ENCODE data around the gene GULP1. TPM values are rescaled to one million over a fixed set of nuclear protein-coding genes. Genes with fewer than 3 reads are reported as not detected.

Gene GULP1
- total RNA-seq, 4 donors from 2014 or later: 43.3 to 64.8 (median 50.3) TPM

DNA sequence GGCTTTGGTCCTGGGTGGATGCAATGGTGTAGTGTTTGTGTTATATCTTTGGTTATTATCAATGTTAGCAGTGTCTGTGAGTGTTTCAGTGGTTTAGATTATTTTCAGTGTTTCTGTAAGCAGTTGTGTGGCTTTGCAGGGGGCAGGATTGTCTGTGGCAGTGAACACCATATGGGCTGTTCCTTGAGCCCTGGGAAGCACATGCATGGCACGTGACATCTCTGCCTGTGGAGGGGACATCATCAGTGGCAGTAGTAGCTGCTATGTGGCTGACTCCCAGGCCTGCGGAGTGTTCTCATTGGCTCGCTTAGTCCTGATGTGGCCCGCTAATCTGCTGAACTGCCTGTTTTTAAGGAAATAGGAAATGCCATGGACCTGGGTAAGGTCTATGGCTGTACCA is 327.5 kb downstream of the GULP1 start:
- no peak overlapping the region for H3K27ac ChIP-seq

DNA sequence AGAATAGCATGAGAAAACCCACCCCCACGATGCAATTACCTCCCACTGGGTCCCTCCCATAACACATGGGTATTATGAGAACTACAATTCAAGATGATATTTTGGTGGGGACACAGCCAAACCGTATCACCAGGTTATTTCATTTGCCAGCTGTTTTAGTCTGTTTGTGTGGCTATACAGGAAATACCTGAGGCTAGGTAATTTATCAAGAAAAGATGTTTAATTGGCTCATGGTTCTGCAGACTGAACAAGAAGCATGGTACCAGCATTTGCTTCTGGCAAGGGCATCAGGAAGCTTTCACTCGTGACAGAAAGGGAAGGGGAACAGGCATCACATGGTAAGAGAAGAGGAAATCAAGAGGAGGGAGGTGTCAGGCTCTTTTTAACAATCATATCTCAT is 329.2 kb downstream of the GULP1 start:
- TF ChIP-seq POLR2AphosphoS5 (IDR thresholded peaks at IDR 0.05): no peak
- Histone ChIP-seq H3K9me3 (no peaks in the 10 kb centered on the region), H3K4me1 (no peaks in the 10 kb centered on the region), H3K27ac (no peak overlapping the region), H3K27me3 (no peaks in the 10 kb centered on the region), H3K4me3 (no peak overlapping the region), H3K36me3 (no peaks in the 10 kb centered on the region)
- no peak for ATAC-seq
- WGBS, 2 donors (ENCODE audit: low coverage in 1 of 2): 62 to 69% methylated on average over 3 of the region's 3 CpGs

More for the DNA sequence above, 327.5 kb downstream of the GULP1 start:
- no peak for TF ChIP-seq POLR2A (IDR thresholded peaks at IDR 0.05)
- TF ChIP-seq, protein P1, sequence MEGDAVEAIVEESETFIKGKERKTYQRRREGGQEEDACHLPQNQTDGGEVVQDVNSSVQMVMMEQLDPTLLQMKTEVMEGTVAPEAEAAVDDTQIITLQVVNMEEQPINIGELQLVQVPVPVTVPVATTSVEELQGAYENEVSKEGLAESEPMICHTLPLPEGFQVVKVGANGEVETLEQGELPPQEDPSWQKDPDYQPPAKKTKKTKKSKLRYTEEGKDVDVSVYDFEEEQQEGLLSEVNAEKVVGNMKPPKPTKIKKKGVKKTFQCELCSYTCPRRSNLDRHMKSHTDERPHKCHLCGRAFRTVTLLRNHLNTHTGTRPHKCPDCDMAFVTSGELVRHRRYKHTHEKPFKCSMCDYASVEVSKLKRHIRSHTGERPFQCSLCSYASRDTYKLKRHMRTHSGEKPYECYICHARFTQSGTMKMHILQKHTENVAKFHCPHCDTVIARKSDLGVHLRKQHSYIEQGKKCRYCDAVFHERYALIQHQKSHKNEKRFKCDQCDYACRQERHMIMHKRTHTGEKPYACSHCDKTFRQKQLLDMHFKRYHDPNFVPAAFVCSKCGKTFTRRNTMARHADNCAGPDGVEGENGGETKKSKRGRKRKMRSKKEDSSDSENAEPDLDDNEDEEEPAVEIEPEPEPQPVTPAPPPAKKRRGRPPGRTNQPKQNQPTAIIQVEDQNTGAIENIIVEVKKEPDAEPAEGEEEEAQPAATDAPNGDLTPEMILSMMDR (IDR thresholded peaks at IDR 0.05): no peak
- TF ChIP-seq EP300 (IDR thresholded peaks at IDR 0.05): no peak
- TF ChIP-seq POLR2AphosphoS5 (IDR thresholded peaks at IDR 0.05): no peak
- Histone ChIP-seq H3K4me3 (no peak overlapping the region), H3K4me1 (no peaks in the 10 kb centered on the region), H3K9me3 (no peaks in the 10 kb centered on the region), H3K36me3 (no peaks in the 10 kb centered on the region), H3K27me3 (no peaks in the 10 kb centered on the region)
- WGBS, 2 donors (ENCODE audit: low coverage in 1 of 2): 80 to 94% methylated on average over 3 to 4 of the region's 4 CpGs
- no peak for ATAC-seq

DNA sequence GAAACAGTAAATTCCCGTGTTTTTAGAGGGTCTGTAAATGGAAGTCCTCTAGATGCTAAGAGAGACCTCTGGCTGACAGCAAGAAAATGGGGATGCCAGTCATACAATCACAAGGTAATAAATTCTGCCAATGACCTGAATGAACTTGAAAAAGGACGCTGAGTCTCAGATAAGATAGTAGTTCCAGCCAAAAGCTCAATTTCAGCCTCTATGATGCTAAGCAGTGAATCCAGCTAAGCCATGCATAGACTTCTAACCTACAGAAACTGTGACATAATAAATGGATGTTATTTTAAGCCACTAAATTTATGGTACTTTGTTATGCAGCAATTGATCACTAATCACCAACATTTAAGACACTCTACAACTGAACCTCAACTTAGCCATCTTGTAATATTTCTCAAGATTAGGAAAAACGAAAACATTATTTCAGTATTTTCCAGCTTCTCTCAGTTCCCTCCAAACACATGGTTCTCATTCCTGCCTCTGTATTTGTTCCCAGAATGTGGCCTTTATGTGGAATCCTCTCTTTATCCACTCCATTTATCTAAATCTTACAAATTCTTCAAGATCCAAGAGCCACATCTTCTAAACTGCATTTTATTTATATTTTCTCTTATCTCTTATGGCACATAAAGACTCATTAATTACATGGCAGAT is 331.1 kb downstream of the GULP1 start:
- TF ChIP-seq, protein P1 (IDR thresholded peaks at IDR 0.05): no peak
- no peak for TF ChIP-seq POLR2AphosphoS5 (IDR thresholded peaks at IDR 0.05)
- no peak for TF ChIP-seq POLR2A (IDR thresholded peaks at IDR 0.05)
- TF ChIP-seq EP300 (IDR thresholded peaks at IDR 0.05): no peak
- ATAC-seq: no peak
- Histone ChIP-seq H3K36me3 (no peaks in the 10 kb centered on the region), H3K9me3 (no peaks in the 10 kb centered on the region), H3K4me1 (no peaks in the 10 kb centered on the region), H3K27me3 (no peaks in the 10 kb centered on the region), H3K4me3 (no peak overlapping the region), H3K27ac (no peak overlapping the region)
- WGBS, 2 donors (ENCODE audit: low coverage in 1 of 2): 66 to 74% methylated on average over 3 of the region's 3 CpGs

DNA sequence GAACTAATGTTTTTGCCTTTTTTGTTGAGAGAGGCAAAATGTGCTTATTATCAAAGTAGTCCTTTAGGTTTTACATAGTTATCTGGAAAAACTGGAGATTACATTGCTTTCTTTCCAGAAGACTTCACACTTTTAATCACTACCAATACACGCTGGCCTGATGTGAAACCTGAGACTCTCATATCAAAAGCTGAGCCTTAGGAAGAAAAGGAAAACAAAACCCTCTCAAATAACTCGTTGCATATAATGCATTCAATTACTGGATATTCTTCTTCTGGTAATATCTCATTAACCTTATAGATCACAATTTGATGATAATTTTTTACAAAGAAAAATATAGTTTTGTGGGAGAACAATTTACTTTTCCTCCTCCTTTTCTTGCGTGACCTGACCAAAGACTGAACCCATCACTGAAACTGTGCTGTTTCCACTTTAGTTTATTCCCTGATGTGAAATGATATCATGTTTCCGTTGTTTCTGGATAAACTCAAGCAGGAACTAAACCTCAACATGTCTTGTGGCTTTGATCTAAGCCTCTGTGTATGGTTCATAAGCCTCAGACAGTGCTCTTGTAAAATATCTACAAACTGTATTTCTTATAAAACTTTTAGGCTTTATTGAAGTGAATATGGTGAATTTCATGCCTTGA is 332.4 kb downstream of the GULP1 start:
- Histone ChIP-seq H3K4me1 (no peaks in the 10 kb centered on the region), H3K27me3 (no peaks in the 10 kb centered on the region), H3K4me3 (no peak overlapping the region), H3K9me3 (no peaks in the 10 kb centered on the region), H3K27ac (no peak overlapping the region), H3K36me3 (no peaks in the 10 kb centered on the region)
- TF ChIP-seq POLR2AphosphoS5 (IDR thresholded peaks at IDR 0.05): no peak
- TF ChIP-seq POLR2A (IDR thresholded peaks at IDR 0.05): no peak
- TF ChIP-seq, protein P1 (IDR thresholded peaks at IDR 0.05): no peak
- TF ChIP-seq EP300 (IDR thresholded peaks at IDR 0.05): no peak
- ATAC-seq: no peak
- 47 to 57% methylated on average over 4 of the region's 4 CpGs for WGBS, 2 donors (ENCODE audit: low coverage in 1 of 2)

DNA sequence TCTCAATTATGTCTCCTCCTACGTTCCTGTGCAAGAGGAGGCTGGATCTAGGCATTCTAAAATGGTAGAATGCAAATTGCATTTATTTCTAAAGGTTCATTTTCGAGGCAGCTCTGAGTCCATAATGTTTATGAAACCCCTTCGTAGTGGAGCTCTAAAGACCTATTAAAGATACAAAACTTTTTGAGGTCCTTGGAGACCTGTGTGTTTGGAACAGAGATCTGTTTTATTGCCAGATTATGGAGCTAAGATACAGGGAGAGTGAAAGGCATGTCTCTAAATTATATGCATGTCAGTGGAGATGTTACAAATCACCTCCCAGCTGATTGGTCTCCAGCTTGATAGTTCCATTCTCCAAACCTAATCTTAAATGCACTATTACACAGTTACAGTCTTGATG is 335.8 kb downstream of the GULP1 start:
- TF ChIP-seq EP300 (IDR thresholded peaks at IDR 0.05) (no peak), POLR2AphosphoS5 (IDR thresholded peaks at IDR 0.05) (no peak), POLR2A (IDR thresholded peaks at IDR 0.05) (no peak)
- TF ChIP-seq, protein P1 (IDR thresholded peaks at IDR 0.05): no peak
- no peak overlapping the region for H3K27ac ChIP-seq
- ATAC-seq: no peak
- no peaks in the 10 kb centered on the region for H3K27me3 ChIP-seq
- no peaks in the 10 kb centered on the region for H3K9me3 ChIP-seq
- H3K36me3 ChIP-seq: no peaks in the 10 kb centered on the region
- peaks cover 0 to 23% (median 0%) of the 10 kb centered on the region in 3 donors for H3K4me1 ChIP-seq
- no peak overlapping the region for H3K4me3 ChIP-seq
- 69 to 73% methylated on average over 3 of the region's 3 CpGs for WGBS, 2 donors (ENCODE audit: low coverage in 1 of 2)
